T-helper 2 cell treated with Interferon-gamma antibody and Interleukin-4, amounts not matched to agents 5 μg/mL and 100 μg/mL, for 36 hours (primary cell): ENCODE measurements around the gene HDDC3.

Experiments
- DNase-seq: peaks from one replicate; pipeline ENCODE4 v3.0.0; 2021; ENCODE audit warnings: low spot score
- H3K27ac Mint-ChIP-seq: one replicate; pipeline ENCODE4 v1.8.0; 2021; ENCODE audit warnings: mild to moderate bottlenecking, mixed read lengths
- H3K27me3 Mint-ChIP-seq: one replicate; pipeline ENCODE4 v1.8.0; 2021; ENCODE audit warnings: low read depth, mixed read lengths
- H3K36me3 Mint-ChIP-seq: one replicate; pipeline ENCODE4 v1.8.0; 2021; ENCODE audit warnings: low read depth, mixed read lengths
- H3K4me1 Mint-ChIP-seq: one replicate; pipeline ENCODE4 v1.8.0; 2021; ENCODE audit warnings: low read depth, mixed read lengths
- H3K4me3 Mint-ChIP-seq: one replicate; pipeline ENCODE4 v1.8.0; 2022; ENCODE audit warnings: mild to moderate bottlenecking, moderate library complexity, mixed read lengths
- H3K9me3 Mint-ChIP-seq: one replicate; pipeline ENCODE4 v1.8.0; 2021; ENCODE audit warnings: mixed read lengths

HDDC3 gene

GRCh38 chr15:90890839-90891238 lies 41.5 kb downstream of the HDDC3 start:
- peaks cover 10% of the 10 kb centered on the region for H3K4me1 Mint-ChIP-seq
- no peaks in the 10 kb centered on the region for H3K27me3 Mint-ChIP-seq
- H3K27ac Mint-ChIP-seq, result no peak overlapping the region
- no peak overlapping the region for H3K4me3 Mint-ChIP-seq
- H3K9me3 Mint-ChIP-seq, result no peaks in the 10 kb centered on the region
- DNase-seq, result no peak
- H3K36me3 Mint-ChIP-seq, result peaks cover 31% of the 10 kb centered on the region

- Mint-ChIP-seq H3K27me3 (no peaks in the 10 kb centered on the region), H3K27ac (no peak overlapping the region), H3K4me3 (no peak overlapping the region), H3K4me1 (peaks cover 19% of the 10 kb centered on the region), H3K9me3 (no peaks in the 10 kb centered on the region), H3K36me3 (peaks cover 27% of the 10 kb centered on the region)
- no peak for DNase-seq
These were observed 42.5 kb downstream of the HDDC3 start for GRCh38 chr15:90889736-90890456.

- H3K36me3 Mint-ChIP-seq, result peaks cover 27% of the 10 kb centered on the region
- no peak overlapping the region for H3K27ac Mint-ChIP-seq
- H3K4me3 Mint-ChIP-seq, result no peak overlapping the region
- peaks cover 20% of the 10 kb centered on the region for H3K4me1 Mint-ChIP-seq
- H3K9me3 Mint-ChIP-seq, result no peaks in the 10 kb centered on the region
- no peak for DNase-seq
- H3K27me3 Mint-ChIP-seq, result no peaks in the 10 kb centered on the region
These were observed 43.0 kb downstream of the HDDC3 start for GRCh38 chr15:90889313-90889730.

- no peak overlapping the region for H3K4me3 Mint-ChIP-seq
- no peaks in the 10 kb centered on the region for H3K9me3 Mint-ChIP-seq
- H3K27ac Mint-ChIP-seq, result no peak overlapping the region
- no peak for DNase-seq
- H3K27me3 Mint-ChIP-seq, result no peaks in the 10 kb centered on the region
- peaks cover 25% of the 10 kb centered on the region for H3K4me1 Mint-ChIP-seq
- H3K36me3 Mint-ChIP-seq, result peaks cover 19% of the 10 kb centered on the region
These were observed 45.3 kb downstream of the HDDC3 start for GRCh38 chr15:90887037-90887481.

- DNase-seq, result no peak
- no peaks in the 10 kb centered on the region for H3K9me3 Mint-ChIP-seq
- peak overlapping the region; percentile 62 for H3K4me3 Mint-ChIP-seq
- H3K27ac Mint-ChIP-seq, result peak overlapping the region; percentile 86
- H3K4me1 Mint-ChIP-seq, result peaks cover 25% of the 10 kb centered on the region
- H3K36me3 Mint-ChIP-seq, result peaks cover 14% of the 10 kb centered on the region
- H3K27me3 Mint-ChIP-seq, result no peaks in the 10 kb centered on the region
These were observed 46.1 kb downstream of the HDDC3 start for GRCh38 chr15:90886291-90886614.

- Mint-ChIP-seq H3K36me3 (peaks cover 16% of the 10 kb centered on the region), H3K27ac (peak overlapping the region; percentile 86), H3K27me3 (no peaks in the 10 kb centered on the region), H3K4me1 (peaks cover 25% of the 10 kb centered on the region), H3K4me3 (peak overlapping the region; percentile 62), H3K9me3 (no peaks in the 10 kb centered on the region)
- DNase-seq, result peak; percentile 69
These were observed 46.7 kb downstream of the HDDC3 start for GRCh38 chr15:90885432-90886290.

- Mint-ChIP-seq H3K4me3 (peak overlapping the region; percentile 62), H3K4me1 (peaks cover 25% of the 10 kb centered on the region), H3K27ac (peak overlapping the region; percentile 86), H3K27me3 (no peaks in the 10 kb centered on the region), H3K36me3 (peaks cover 21% of the 10 kb centered on the region), H3K9me3 (no peaks in the 10 kb centered on the region)
- no peak for DNase-seq
These were observed 47.5 kb downstream of the HDDC3 start for GRCh38 chr15:90884719-90885431.

GRCh38 chr15:90883976-90884718 lies 48.2 kb downstream of the HDDC3 start, which contains the start of gene FES:
TSS of gene FES (plus strand) at chr15:90884504. CDS start at chr15:90885046, 542 bp downstream.
- Mint-ChIP-seq H3K9me3 (no peaks in the 10 kb centered on the region), H3K4me1 (peaks cover 25% of the 10 kb centered on the region), H3K36me3 (peaks cover 26% of the 10 kb centered on the region), H3K27me3 (no peaks in the 10 kb centered on the region), H3K27ac (peak within 1 kb of the TSS; percentile 86), H3K4me3 (peak within 1 kb of the TSS; percentile 62)
- DNase-seq, result no peak

- Mint-ChIP-seq H3K4me3 (no peak overlapping the region), H3K36me3 (peaks cover 31% of the 10 kb centered on the region), H3K4me1 (peaks cover 25% of the 10 kb centered on the region), H3K9me3 (no peaks in the 10 kb centered on the region), H3K27me3 (no peaks in the 10 kb centered on the region), H3K27ac (peak overlapping the region; percentile 34)
- no peak for DNase-seq
These were observed 48.8 kb downstream of the HDDC3 start for GRCh38 chr15:90883526-90883975.

- Mint-ChIP-seq H3K4me1 (peaks cover 25% of the 10 kb centered on the region), H3K4me3 (no peak overlapping the region), H3K27ac (peak overlapping the region; percentile 34)
These were observed 49.4 kb downstream of the HDDC3 start for GRCh38 chr15:90882781-90883525.

GRCh38 chr15:90881978-90882721 lies 50.2 kb downstream of the HDDC3 start:
- peaks cover 23% of the 10 kb centered on the region for H3K4me1 Mint-ChIP-seq
- H3K4me3 Mint-ChIP-seq, result no peak overlapping the region
- no peak overlapping the region for H3K27ac Mint-ChIP-seq
- no peaks in the 10 kb centered on the region for H3K9me3 Mint-ChIP-seq
- DNase-seq, result no peak
- H3K27me3 Mint-ChIP-seq, result no peaks in the 10 kb centered on the region
- H3K36me3 Mint-ChIP-seq, result peaks cover 35% of the 10 kb centered on the region

More at GRCh38 chr15:90882781-90883525, 49.4 kb downstream of the HDDC3 start:
- peaks cover 34% of the 10 kb centered on the region for H3K36me3 Mint-ChIP-seq
- H3K9me3 Mint-ChIP-seq, result no peaks in the 10 kb centered on the region
- DNase-seq, result no peak
- no peaks in the 10 kb centered on the region for H3K27me3 Mint-ChIP-seq

GRCh38 chr15:90881181-90881977 lies 51.0 kb downstream of the HDDC3 start:
- Mint-ChIP-seq H3K27ac (no peak overlapping the region), H3K4me1 (peaks cover 22% of the 10 kb centered on the region), H3K9me3 (no peaks in the 10 kb centered on the region), H3K4me3 (no peak overlapping the region), H3K36me3 (peaks cover 42% of the 10 kb centered on the region), H3K27me3 (no peaks in the 10 kb centered on the region)
- no peak for DNase-seq
